ENCODE results near the gene PCK2. TPM values are rescaled to one million over a fixed set of nuclear protein-coding genes. Genes with fewer than 3 reads are reported as not detected.

PCK2 gene
- total and polyA plus RNA-seq, 2 of the 13 experiments (the other 11 are each of a cell fraction or from before 2014, with no cell fraction given): 129 to 272 TPM

- TF ChIP-seq PAXIP1 (CRISPR knock-in tag; conservative IDR thresholded peaks at IDR 0.05) (peak; percentile 51; the same call in 1 of the 2 replicates), FOXA1 (IDR thresholded peaks at IDR 0.05) (no peak), FOXA1 (CRISPR knock-in tag; IDR thresholded peaks at IDR 0.05) (no peak), SNRNP70 (IDR thresholded peaks at IDR 0.05; ENCODE audit: low read depth, low read length) (no peak), ZNF563 (CRISPR knock-in tag; IDR thresholded peaks at IDR 0.05) (no peak; the same call in 1 of the 2 replicates), HDAC6 (IDR thresholded peaks at IDR 0.05; ENCODE audit: low read depth, low read length) (no peak), HMGXB3 (CRISPR knock-in tag; IDR thresholded peaks at IDR 0.05; ENCODE audit: borderline replicate concordance) (0 out of 2 replicates have a peak, but pooled peaks have one; percentile 40), ETV5 (CRISPR knock-in tag; IDR thresholded peaks at IDR 0.05; ENCODE audit: borderline replicate concordance) (peak; percentile 34; the same call in 1 of the 2 replicates), PITX1 (CRISPR knock-in tag; IDR thresholded peaks at IDR 0.05) (peak; percentile 59; the same call in 1 of the 2 replicates), ZNF619 (CRISPR knock-in tag; IDR thresholded peaks at IDR 0.05) (peak; percentile 67), ZNF543 (CRISPR knock-in tag; IDR thresholded peaks at IDR 0.05) (peak; percentile 95; the same call in 1 of the 2 replicates), ZBTB26 (CRISPR knock-in tag; IDR thresholded peaks at IDR 0.05; ENCODE audit: borderline replicate concordance) (no peak), XBP1 (CRISPR knock-in tag; IDR thresholded peaks at IDR 0.05) (no peak), FOSL2 (CRISPR knock-in tag; IDR thresholded peaks at IDR 0.05) (peak; percentile 60), GATAD1 (CRISPR knock-in tag; IDR thresholded peaks at IDR 0.05) (0 out of 2 replicates have a peak, but pooled peaks have one; percentile 57), HNF4A (CRISPR knock-in tag; IDR thresholded peaks at IDR 0.05) (no peak), KDM3A (CRISPR knock-in tag; IDR thresholded peaks at IDR 0.05; ENCODE audit: low read depth) (peak; percentile 82; the same call in 1 of the 2 replicates)
Measured at GRCh38 chr14:24058260-24058950, 35.7 kb upstream of the PCK2 start (continued).
